ENCODE measurements around the gene TMTC1. TPM values are rescaled to one million over a fixed set of nuclear protein-coding genes. Genes with fewer than 3 reads are reported as not detected.

The TMTC1 gene
- total and polyA plus RNA-seq, 2 of the 8 experiments (the other 6 are each of a cell fraction or from before 2014, with no cell fraction given), result 15.4 to 20.8 TPM

DNA sequence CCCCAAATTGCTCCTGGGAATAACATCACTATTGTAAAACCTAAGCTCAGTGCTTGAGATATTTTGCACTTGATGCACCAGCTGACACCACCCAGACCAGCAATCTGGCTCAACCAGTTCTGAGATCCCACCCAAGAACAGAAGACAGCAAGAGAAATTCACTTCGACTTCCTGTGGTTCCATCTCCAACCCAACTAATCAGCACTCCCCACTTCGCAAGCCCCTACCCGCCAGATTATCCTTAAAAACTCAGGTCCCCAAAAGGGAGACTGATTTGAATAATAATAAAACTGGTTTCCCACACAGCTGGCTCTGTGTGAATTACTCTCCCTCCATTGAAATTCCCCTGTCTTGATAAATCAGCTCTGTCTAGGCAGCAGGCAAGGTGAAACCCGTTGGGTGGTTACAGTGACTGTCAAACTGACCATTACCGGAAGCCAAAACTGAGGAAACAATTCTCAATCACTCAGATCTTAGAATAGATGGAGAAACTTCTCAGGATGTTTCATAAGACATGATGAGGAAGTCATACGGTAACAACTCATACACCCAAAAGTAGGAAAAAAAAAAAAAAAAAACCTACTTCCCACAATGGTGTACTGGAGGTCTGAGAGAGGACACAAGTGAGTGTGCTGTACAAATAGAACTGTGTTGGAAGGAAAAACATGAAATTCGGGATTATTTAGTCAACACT, 92.4 kb downstream of the TMTC1 start (continued):
- no peak for TF ChIP-seq CHD7 (IDR thresholded peaks at IDR 0.05; ENCODE audit: insufficient replicate concordance, low read length)
- TF ChIP-seq SIN3A (conservative IDR thresholded peaks at IDR 0.05 in 1 of 2, IDR thresholded peaks at IDR 0.05 in 1 of 2; ENCODE audit: low read depth in 1 of 2, low read length in 2 of 2), result no peak
- TF ChIP-seq BRCA1 (IDR thresholded peaks at IDR 0.05; ENCODE audit: low read depth, low read length), result no peak
- TF ChIP-seq CEBPB (IDR thresholded peaks at IDR 0.05; ENCODE audit: low read depth, low read length), result no peak
- no peak for TF ChIP-seq SP1 (IDR thresholded peaks at IDR 0.05; ENCODE audit: low read depth, low read length)
- TF ChIP-seq TBP (IDR thresholded peaks at IDR 0.05; ENCODE audit: low read depth, low read length), result no peak
- TF ChIP-seq POLR2AphosphoS5 (IDR thresholded peaks at IDR 0.05; ENCODE audit: low read depth, low read length), result no peak
- TF ChIP-seq GTF2F1 (IDR thresholded peaks at IDR 0.05; ENCODE audit: borderline replicate concordance, low read depth, low read length), result no peak
- TF ChIP-seq KDM1A (IDR thresholded peaks at IDR 0.05; ENCODE audit: borderline replicate concordance, low read length), result no peak
- no peak for TF ChIP-seq EGR1 (IDR thresholded peaks at IDR 0.05; ENCODE audit: borderline replicate concordance, low read depth, low read length)
- no peak for TF ChIP-seq RNF2 (IDR thresholded peaks at IDR 0.05; ENCODE audit: borderline replicate concordance, low read depth, low read length, missing control alignments, poor library complexity, severe bottlenecking)
